ENCODE measurements around the gene PIP4K2A. TPM values are rescaled to one million over a fixed set of nuclear protein-coding genes. Genes with fewer than 3 reads are reported as not detected.

PIP4K2A gene
- total RNA-seq, 4 donors from 2014 or later = 3.1 to 19.1 (median 7.6) TPM

DNA sequence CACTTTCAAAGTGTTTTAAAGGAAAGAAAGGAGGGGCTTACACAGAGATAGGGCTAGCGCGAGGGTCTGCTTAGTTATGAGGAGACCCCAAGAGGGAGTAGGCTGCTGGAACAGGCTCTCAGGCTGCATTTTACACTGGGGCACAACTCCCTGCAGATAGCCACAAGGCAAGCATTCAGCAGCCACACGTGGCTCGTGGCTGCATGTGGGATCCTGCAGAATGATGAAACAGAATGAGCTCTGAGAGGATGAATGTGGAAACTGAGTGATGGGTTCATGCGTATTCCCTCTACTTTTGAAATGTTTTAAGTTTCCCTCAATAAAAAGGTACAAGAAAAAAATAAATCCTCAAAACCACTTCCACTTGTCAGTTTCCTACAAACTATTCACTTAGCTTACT, 37.0 kb downstream of the PIP4K2A start:
- H3K9me3 ChIP-seq = no peaks in the 10 kb centered on the region
- no peak for DNase-seq
- H3K36me3 ChIP-seq = no peaks in the 10 kb centered on the region
- no peak overlapping the region for H3K4me3 ChIP-seq
- WGBS, 2 donors = 75 to 97% methylated on average over 3 to 5 of the region's 5 CpGs
- no peak for TF ChIP-seq POLR2A (IDR thresholded peaks at IDR 0.05)
- TF ChIP-seq, protein P1, sequence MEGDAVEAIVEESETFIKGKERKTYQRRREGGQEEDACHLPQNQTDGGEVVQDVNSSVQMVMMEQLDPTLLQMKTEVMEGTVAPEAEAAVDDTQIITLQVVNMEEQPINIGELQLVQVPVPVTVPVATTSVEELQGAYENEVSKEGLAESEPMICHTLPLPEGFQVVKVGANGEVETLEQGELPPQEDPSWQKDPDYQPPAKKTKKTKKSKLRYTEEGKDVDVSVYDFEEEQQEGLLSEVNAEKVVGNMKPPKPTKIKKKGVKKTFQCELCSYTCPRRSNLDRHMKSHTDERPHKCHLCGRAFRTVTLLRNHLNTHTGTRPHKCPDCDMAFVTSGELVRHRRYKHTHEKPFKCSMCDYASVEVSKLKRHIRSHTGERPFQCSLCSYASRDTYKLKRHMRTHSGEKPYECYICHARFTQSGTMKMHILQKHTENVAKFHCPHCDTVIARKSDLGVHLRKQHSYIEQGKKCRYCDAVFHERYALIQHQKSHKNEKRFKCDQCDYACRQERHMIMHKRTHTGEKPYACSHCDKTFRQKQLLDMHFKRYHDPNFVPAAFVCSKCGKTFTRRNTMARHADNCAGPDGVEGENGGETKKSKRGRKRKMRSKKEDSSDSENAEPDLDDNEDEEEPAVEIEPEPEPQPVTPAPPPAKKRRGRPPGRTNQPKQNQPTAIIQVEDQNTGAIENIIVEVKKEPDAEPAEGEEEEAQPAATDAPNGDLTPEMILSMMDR (IDR thresholded peaks at IDR 0.05) = no peak
- H3K27me3 ChIP-seq = no peaks in the 10 kb centered on the region
- H3K27ac ChIP-seq = no peak overlapping the region
- intact Hi-C loops (cut with DNase I) = no loop called here
- H3K4me1 ChIP-seq = peaks cover 0 to 40% (median 16%) of the 10 kb centered on the region in 3 donors

DNA sequence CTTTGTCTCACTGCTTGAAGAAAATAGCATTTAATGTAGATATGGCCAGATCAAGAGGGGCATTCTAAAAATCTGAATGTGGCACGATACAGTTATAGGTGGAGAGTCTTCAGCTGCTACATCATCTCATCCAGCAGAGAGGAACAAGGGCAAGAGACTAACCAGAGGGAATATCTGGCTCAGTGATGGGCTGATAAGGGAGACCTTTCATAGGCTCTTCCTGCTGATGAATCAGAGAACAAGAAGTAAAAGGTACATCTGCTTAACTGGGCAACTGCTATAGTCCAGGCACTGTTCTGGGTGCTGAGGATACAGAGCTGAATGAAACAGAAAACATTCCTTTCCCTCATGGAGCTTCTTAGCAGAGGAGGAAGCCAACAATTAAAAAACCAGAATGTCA, 37.9 kb downstream of the PIP4K2A start:
- intact Hi-C loops (cut with DNase I) = no loop called here
- 67 to 90% methylated on average over 1 of the region's 1 CpG for WGBS, 2 donors
- no peak overlapping the region for H3K4me3 ChIP-seq
- H3K4me1 ChIP-seq = peaks cover 0 to 34% (median 9%) of the 10 kb centered on the region in 3 donors
- no peak for DNase-seq
- H3K9me3 ChIP-seq = no peaks in the 10 kb centered on the region
- H3K36me3 ChIP-seq = no peaks in the 10 kb centered on the region
- H3K27ac ChIP-seq = no peak overlapping the region
- TF ChIP-seq, protein P1 (IDR thresholded peaks at IDR 0.05) = no peak
- TF ChIP-seq POLR2A (IDR thresholded peaks at IDR 0.05) = no peak
- no peaks in the 10 kb centered on the region for H3K27me3 ChIP-seq

DNA sequence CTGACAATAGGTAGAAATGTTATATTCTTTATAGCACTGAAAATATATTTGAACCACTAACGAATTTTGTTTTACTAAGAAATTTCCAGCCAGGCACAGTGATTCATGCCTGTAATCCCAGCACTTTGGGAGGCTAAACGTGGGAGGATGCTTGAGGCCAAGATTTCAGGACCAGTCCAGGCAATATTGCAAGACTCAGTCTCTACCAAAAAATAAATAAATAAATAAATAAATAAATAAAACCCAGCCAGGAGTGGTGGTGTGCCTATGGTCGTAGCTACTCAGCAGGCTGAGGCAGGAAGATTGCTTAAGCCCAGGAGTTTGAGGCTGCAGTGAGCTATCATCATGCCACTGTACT, 39.8 kb downstream of the PIP4K2A start:
- no peaks in the 10 kb centered on the region for H3K36me3 ChIP-seq
- intact Hi-C loops (cut with DNase I) = no loop called here
- WGBS, 2 donors = 48 to 57% methylated on average over 3 of the region's 3 CpGs
- no peak for DNase-seq
- TF ChIP-seq, protein P1 (IDR thresholded peaks at IDR 0.05) = no peak
- no peak for TF ChIP-seq POLR2A (IDR thresholded peaks at IDR 0.05)
- no peaks in the 10 kb centered on the region for H3K27me3 ChIP-seq
- peaks cover 0 to 33% (median 5%) of the 10 kb centered on the region in 3 donors for H3K4me1 ChIP-seq
- H3K4me3 ChIP-seq = no peak overlapping the region
- no peaks in the 10 kb centered on the region for H3K9me3 ChIP-seq
- no peak overlapping the region for H3K27ac ChIP-seq

DNA sequence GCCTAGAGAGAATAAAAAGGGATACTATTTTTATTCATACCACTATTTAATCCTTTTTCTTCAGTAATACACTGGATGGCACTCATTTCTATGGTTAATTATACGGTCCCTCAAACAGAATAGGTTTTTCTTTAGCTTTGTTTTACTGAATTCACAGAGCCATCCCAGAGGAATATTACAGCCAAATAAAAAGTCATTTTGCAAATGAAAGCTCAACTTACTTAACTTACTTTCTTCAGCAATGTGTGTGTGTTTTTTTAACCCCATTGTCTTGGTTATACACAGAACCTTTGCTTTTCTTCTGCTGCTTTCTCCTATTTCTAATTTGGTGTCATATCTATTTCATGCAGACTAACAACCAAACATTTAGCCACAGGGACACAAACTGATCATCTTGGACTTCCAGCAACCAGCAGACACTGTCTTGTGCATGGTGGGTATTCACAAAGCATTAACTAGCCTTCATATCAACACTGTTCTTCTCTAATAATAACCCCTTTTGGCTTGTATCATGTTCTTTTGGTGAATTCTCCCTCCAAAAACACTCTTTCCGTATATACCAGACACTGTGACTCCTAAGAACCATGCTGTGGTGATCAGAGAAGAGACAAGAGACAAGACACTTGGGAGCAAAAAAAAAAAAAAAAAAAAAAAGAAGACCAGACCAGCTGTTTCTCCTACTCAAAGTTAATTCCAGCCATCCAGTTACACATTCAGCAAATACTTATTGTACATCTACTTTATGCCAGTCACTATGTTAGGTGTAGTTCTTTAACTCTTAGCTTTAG, 40.4 kb downstream of the PIP4K2A start:
- no peak for TF ChIP-seq POLR2A (IDR thresholded peaks at IDR 0.05)
- TF ChIP-seq, protein P1 (IDR thresholded peaks at IDR 0.05) = no peak
- Histone ChIP-seq H3K27ac (no peak overlapping the region), H3K27me3 (no peaks in the 10 kb centered on the region), H3K4me1 (peaks cover 0 to 38% (median 5%) of the 10 kb centered on the region in 3 donors), H3K4me3 (no peak overlapping the region), H3K36me3 (no peaks in the 10 kb centered on the region), H3K9me3 (no peaks in the 10 kb centered on the region)
- WGBS, 2 donors = 76 to 85% methylated on average over 2 of the region's 2 CpGs
- intact Hi-C loops (cut with DNase I) = no loop called here
- DNase-seq = no peak

DNA sequence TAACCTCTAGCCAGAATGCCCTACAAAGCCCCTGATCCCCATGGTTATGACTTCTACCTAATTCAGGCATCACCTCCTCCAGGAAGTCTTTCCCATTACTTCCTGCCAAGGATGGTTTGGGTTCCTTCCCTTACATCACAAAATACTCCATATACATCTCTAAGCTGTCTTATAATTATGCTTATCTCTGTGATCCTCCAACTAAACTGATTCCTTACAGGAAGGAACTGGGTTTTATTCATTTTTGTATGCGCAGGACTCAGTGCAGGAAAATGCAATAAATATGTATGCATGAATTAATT, 41.3 kb downstream of the PIP4K2A start:
- H3K9me3 ChIP-seq = no peaks in the 10 kb centered on the region
- intact Hi-C loops (cut with DNase I) = no loop called here

More for the DNA sequence above, 41.3 kb downstream of the PIP4K2A start:
- no peaks in the 10 kb centered on the region for H3K27me3 ChIP-seq
- no peak overlapping the region for H3K27ac ChIP-seq
- 80 to 94% methylated on average over 1 of the region's 1 CpG for WGBS, 2 donors
- TF ChIP-seq, protein P1 (IDR thresholded peaks at IDR 0.05) = no peak
- no peak for TF ChIP-seq POLR2A (IDR thresholded peaks at IDR 0.05)
- no peaks in the 10 kb centered on the region for H3K36me3 ChIP-seq
- peaks cover 0 to 40% (median 5%) of the 10 kb centered on the region in 3 donors for H3K4me1 ChIP-seq
- no peak for DNase-seq
- H3K4me3 ChIP-seq = no peak overlapping the region
